Dermis microvascular lymphatic vessel endothelial cell (primary cell): ENCODE results near the gene BCAS3. TPM values are rescaled to one million over a fixed set of nuclear protein-coding genes. Genes with fewer than 3 reads are reported as not detected.
A peak's percentile ranks its signal among the peaks of the same experiment; 100 is the strongest.

ENCODE experiments used
- DNase-seq, 2 donors: peaks; one replicate each; pipeline versions ENCODE4 v3.0.0 to v3.0.0-alpha.2; 2010; ENCODE audit warnings: low read depth in 2 of 2
- total RNA-seq: library from RNA; depleted of rRNA; stranded (reverse); fragments of >200 nt; gene quantifications from 2 replicates; pipeline ENCODE4 v1.2.1, GENCODE V29; 2014

Gene BCAS3
- total RNA-seq, 1 donor from 2014 or later, result 11.3 TPM

- no peak for DNase-seq
These were observed 635.0 kb downstream of the BCAS3 start for GRCh38 chr17:61312406-61313295.

GRCh38 chr17:61313461-61314326, 636.0 kb downstream of the BCAS3 start:
- no peak for DNase-seq

GRCh38 chr17:61314368-61315078, 636.9 kb downstream of the BCAS3 start:
- no peak for DNase-seq

GRCh38 chr17:61316633-61317032, 639.0 kb downstream of the BCAS3 start:
- no peak for DNase-seq

- DNase-seq, result no peak
These were observed 640.1 kb downstream of the BCAS3 start for GRCh38 chr17:61317779-61318178.

- DNase-seq, result no peak
These were observed 641.0 kb downstream of the BCAS3 start for GRCh38 chr17:61318684-61319098.

- no peak for DNase-seq
These were observed 643.7 kb downstream of the BCAS3 start for GRCh38 chr17:61321344-61321743.

GRCh38 chr17:61322325-61323002, 644.8 kb downstream of the BCAS3 start:
- no peak for DNase-seq

GRCh38 chr17:61323003-61323908, 645.6 kb downstream of the BCAS3 start:
- DNase-seq, result no peak

- DNase-seq, result peak in 1 of 2 donors; percentile 45
These were observed 646.5 kb downstream of the BCAS3 start for GRCh38 chr17:61323909-61324868.

- DNase-seq, result no peak
These were observed 647.3 kb downstream of the BCAS3 start for GRCh38 chr17:61324950-61325349.

- DNase-seq, result no peak
These were observed 647.9 kb downstream of the BCAS3 start for GRCh38 chr17:61325382-61326073.

- no peak for DNase-seq
These were observed 648.7 kb downstream of the BCAS3 start for GRCh38 chr17:61326330-61326729.

- no peak for DNase-seq
These were observed 650.7 kb downstream of the BCAS3 start for GRCh38 chr17:61328351-61328750.

- DNase-seq, result no peak
These were observed 652.8 kb downstream of the BCAS3 start for GRCh38 chr17:61330174-61331150.

GRCh38 chr17:61331178-61331577, 653.5 kb downstream of the BCAS3 start:
- DNase-seq, result no peak

- DNase-seq, result no peak
These were observed 654.2 kb downstream of the BCAS3 start for GRCh38 chr17:61331886-61332285.
